Kidney (tissue), 22 donors: ENCODE results near the gene TADA2A. TPM values are rescaled to one million over a fixed set of nuclear protein-coding genes. Genes with fewer than 3 reads are reported as not detected.

ENCODE experiments used
- DNase-seq, 5 donors: peaks; one replicate each; pipeline ENCODE4 v3.0.0-alpha.2; 2013 to 2020
- FAIRE-seq: peaks from 2 replicates; lab custom pipeline; 2012; peaks lifted over from hg19 to GRCh38; lab: Jason Lieb, UNC
- H3K27ac ChIP-seq, 2 donors: one replicate each; pipeline ENCODE4 v1.7.0; 2013; ENCODE audit warnings: low read depth in 2 of 2, low read length in 2 of 2, inconsistent platforms in 1 of 2
- H3K27me3 ChIP-seq: one replicate; pipeline ENCODE4 v1.7.1; 2013; ENCODE audit warnings: low read length, inconsistent platforms; ENCODE audit not compliant: control insufficient read depth, insufficient read depth
- H3K36me3 ChIP-seq, 3 donors: one replicate each; pipeline versions ENCODE4 v1.7.0 to v1.7.1; 2013; ENCODE audit warnings: low read length in 3 of 3, control low read depth in 1 of 3, inconsistent platforms in 1 of 3; ENCODE audit not compliant: insufficient read depth in 3 of 3, control insufficient read depth in 2 of 3
- H3K4me1 ChIP-seq, 3 donors: one replicate each; pipeline versions ENCODE4 v1.7.0 to v1.7.1; 2013; ENCODE audit warnings: low read length in 3 of 3, inconsistent platforms in 1 of 3, low read depth in 1 of 3; ENCODE audit not compliant: control insufficient read depth in 2 of 3, insufficient read depth in 2 of 3
- H3K4me3 ChIP-seq, 3 donors: one replicate each; pipeline versions ENCODE4 v1.7.0 to v1.8.1; 2013; ENCODE audit warnings: low read length in 3 of 3, control low read depth in 1 of 3, inconsistent platforms in 1 of 3
- H3K9ac ChIP-seq, 3 donors: one replicate each; pipeline versions ENCODE4 v1.7.0 to v1.7.1; 2013; ENCODE audit warnings: low read length in 3 of 3, control low read depth in 1 of 3, inconsistent platforms in 1 of 3
- H3K9me3 ChIP-seq, 3 donors: one replicate each; pipeline versions ENCODE4 v1.7.0 to v1.7.1; 2013; ENCODE audit warnings: low read length in 3 of 3, control low read depth in 1 of 3, inconsistent platforms in 1 of 3; ENCODE audit not compliant: control insufficient read depth in 2 of 3, insufficient read depth in 1 of 3
- intact Hi-C: fragments of 100-400 bp; cut with DNase I; formaldehyde crosslinking; loops from one replicate; pipeline ENCODE4 v1.11.1; 2022
- long read RNA-seq, 10 donors: library from polyadenylated mRNA in 1 of 10; unstranded in 1 of 10; transcript quantifications; one replicate each; pipeline ENCODE4 v2.0.0 and lab custom pipeline, GENCODE V29; 2021 to 2026
- polyA plus RNA-seq: library from polyadenylated mRNA; stranded (reverse); fragments of 350-450 nt; fragmentation: Illumina TruSeq; extraction: RNeasy Lipid Tissue Mini Kit (QIAGEN cat#74804); gene quantifications from one replicate; pipeline ENCODE4 v1.2.3, GENCODE V29; 2014; ENCODE audit warnings: low read depth, low replicate concordance; ENCODE audit not compliant: insufficient read depth
- total RNA-seq: library from RNA; stranded (reverse); fragmentation: NEBNext Ultra II Directional; extraction: Animal tissue kit (Norgen Biotek cat#: 25700); gene quantifications from one replicate; pipeline ENCODE4 v1.2.1, GENCODE V29; 2021
- TF ChIP-seq, protein P1 (sequence below): IDR thresholded peaks from 3 replicates; pipeline ENCODE4 v1.5.1; 2012; ENCODE audit warnings: mild to moderate bottlenecking, moderate library complexity, borderline replicate concordance; ENCODE audit not compliant: insufficient read depth; ENCODE audit errors: extremely low read depth
- donor health status: control.
- donor health status: control.
- donor health status: control.
- donor health status: control.
- donor health status: control.
- donor health status: DM: yes; HTN: yes; CAD: no.
- donor health status: Normal renal cell carcinoma (clear cell type).

The TADA2A gene, protein sequence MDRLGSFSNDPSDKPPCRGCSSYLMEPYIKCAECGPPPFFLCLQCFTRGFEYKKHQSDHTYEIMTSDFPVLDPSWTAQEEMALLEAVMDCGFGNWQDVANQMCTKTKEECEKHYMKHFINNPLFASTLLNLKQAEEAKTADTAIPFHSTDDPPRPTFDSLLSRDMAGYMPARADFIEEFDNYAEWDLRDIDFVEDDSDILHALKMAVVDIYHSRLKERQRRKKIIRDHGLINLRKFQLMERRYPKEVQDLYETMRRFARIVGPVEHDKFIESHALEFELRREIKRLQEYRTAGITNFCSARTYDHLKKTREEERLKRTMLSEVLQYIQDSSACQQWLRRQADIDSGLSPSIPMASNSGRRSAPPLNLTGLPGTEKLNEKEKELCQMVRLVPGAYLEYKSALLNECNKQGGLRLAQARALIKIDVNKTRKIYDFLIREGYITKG
- 26.0 TPM for total RNA-seq
- 6.6 TPM for polyA plus RNA-seq
- long read RNA-seq, donor 1, full-length matches to known transcripts, result 3 of 3 reads
- long read RNA-seq, donor 1, partial matches to known transcripts, result 0 of 3 reads
- long read RNA-seq, donor 1, other reads (novel, unspliced or antisense), result 0 of 3 reads
- long read RNA-seq, donor 2, full-length matches to known transcripts, result 4 of 4 reads
- long read RNA-seq, donor 2, partial matches to known transcripts, result 0 of 4 reads
- long read RNA-seq, donor 2, other reads (novel, unspliced or antisense), result 0 of 4 reads
- long read RNA-seq, donor 3, full-length matches to known transcripts, result 2 of 2 reads
- long read RNA-seq, donor 3, partial matches to known transcripts, result 0 of 2 reads
- long read RNA-seq, donor 3, other reads (novel, unspliced or antisense), result 0 of 2 reads
- long read RNA-seq, donor 4, result 0 reads
- long read RNA-seq, donor 5, result 0 reads
- long read RNA-seq, donor 6, partial matches to known transcripts, result 0 of 1 reads
- long read RNA-seq, donor 6, other reads (novel, unspliced or antisense), result 0 of 1 reads
- long read RNA-seq, donor 7, partial matches to known transcripts, result 0 of 4 reads
- long read RNA-seq, donor 7, other reads (novel, unspliced or antisense), result 4 of 4 reads
- long read RNA-seq, donor 8, full-length matches to known transcripts, result 1 of 1 reads
- long read RNA-seq, donor 8, partial matches to known transcripts, result 0 of 1 reads
- long read RNA-seq, donor 8, other reads (novel, unspliced or antisense), result 0 of 1 reads
- long read RNA-seq, donor 9, partial matches to known transcripts, result 0 of 1 reads
- long read RNA-seq, donor 9, other reads (novel, unspliced or antisense), result 0 of 1 reads
- long read RNA-seq, donor 10, partial matches to known transcripts, result 0 of 2 reads
- long read RNA-seq, donor 10, other reads (novel, unspliced or antisense), result 0 of 2 reads

DNA sequence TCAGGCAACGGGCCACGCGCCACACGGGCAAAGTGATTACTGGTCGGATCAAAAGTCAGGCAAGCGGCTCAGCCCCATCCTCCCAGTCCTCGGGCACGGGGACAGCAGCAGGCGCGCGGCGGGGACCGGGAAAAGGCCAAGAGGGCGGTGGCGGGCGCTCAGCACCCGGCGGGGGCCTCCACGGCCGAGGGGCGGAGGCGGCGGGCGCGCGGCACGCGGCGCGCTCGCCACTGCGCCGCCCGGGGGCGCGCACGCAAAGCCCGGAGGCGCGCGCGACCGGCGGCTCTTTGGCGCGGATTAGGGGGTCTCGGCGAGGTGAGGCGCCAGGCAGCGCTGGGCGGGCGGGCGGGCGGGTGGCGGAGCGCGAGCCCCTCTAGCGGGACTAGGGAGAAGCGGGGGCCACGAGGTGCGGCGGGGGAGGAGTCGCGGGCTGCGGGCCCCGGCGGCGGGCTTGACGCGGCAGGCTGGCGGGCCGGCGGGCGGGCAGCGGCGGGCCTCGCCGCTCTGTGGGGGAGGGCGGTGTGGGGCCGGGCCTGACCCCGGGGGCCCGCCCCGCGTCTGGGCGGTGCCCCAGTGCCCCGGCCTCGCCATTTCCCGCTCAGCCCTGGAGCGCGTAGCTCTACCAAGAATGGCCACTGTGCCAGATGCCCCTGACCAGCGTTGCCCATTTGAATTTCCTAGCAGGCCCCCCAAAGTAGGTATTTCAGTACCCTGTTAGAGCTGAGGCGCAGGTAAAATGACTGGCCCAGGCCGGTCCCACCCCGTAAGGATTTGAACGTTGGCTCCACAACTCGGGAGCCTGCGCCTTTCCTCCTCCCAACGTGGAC is at the start of gene TADA2A, which contains the start of gene ACACA:
TADA2A (plus strand) TSS at position 252 of the 827 bp plus-strand sequence. CDS start 4,480 bp downstream, outside the sequence.
ACACA (minus strand) TSS at position 202 of the 827 bp plus-strand sequence. CDS start 537 bp downstream, outside the sequence.
- no peak for FAIRE-seq
- H3K36me3 ChIP-seq, result no peaks in the 10 kb centered on the region
- peaks cover 0 to 11% (median 6%) of the 10 kb centered on the region in 3 donors for H3K4me1 ChIP-seq
- intact Hi-C loops, result no loop called here
- TF ChIP-seq, protein P1, sequence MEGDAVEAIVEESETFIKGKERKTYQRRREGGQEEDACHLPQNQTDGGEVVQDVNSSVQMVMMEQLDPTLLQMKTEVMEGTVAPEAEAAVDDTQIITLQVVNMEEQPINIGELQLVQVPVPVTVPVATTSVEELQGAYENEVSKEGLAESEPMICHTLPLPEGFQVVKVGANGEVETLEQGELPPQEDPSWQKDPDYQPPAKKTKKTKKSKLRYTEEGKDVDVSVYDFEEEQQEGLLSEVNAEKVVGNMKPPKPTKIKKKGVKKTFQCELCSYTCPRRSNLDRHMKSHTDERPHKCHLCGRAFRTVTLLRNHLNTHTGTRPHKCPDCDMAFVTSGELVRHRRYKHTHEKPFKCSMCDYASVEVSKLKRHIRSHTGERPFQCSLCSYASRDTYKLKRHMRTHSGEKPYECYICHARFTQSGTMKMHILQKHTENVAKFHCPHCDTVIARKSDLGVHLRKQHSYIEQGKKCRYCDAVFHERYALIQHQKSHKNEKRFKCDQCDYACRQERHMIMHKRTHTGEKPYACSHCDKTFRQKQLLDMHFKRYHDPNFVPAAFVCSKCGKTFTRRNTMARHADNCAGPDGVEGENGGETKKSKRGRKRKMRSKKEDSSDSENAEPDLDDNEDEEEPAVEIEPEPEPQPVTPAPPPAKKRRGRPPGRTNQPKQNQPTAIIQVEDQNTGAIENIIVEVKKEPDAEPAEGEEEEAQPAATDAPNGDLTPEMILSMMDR, result no peak
- peak within 1 kb of the TSS; percentile 69 to 95 (median 75) for H3K4me3 ChIP-seq
- H3K27me3 ChIP-seq, result no peaks in the 10 kb centered on the region
- H3K9ac ChIP-seq, result peak within 1 kb of the TSS; percentile 63 to 97 (median 67)
- H3K27ac ChIP-seq, result peak within 1 kb of the TSS; percentile 88 to 91
- DNase-seq, result peak; percentile 77 to 92 (median 81)
- no peaks in the 10 kb centered on the region for H3K9me3 ChIP-seq

DNA sequence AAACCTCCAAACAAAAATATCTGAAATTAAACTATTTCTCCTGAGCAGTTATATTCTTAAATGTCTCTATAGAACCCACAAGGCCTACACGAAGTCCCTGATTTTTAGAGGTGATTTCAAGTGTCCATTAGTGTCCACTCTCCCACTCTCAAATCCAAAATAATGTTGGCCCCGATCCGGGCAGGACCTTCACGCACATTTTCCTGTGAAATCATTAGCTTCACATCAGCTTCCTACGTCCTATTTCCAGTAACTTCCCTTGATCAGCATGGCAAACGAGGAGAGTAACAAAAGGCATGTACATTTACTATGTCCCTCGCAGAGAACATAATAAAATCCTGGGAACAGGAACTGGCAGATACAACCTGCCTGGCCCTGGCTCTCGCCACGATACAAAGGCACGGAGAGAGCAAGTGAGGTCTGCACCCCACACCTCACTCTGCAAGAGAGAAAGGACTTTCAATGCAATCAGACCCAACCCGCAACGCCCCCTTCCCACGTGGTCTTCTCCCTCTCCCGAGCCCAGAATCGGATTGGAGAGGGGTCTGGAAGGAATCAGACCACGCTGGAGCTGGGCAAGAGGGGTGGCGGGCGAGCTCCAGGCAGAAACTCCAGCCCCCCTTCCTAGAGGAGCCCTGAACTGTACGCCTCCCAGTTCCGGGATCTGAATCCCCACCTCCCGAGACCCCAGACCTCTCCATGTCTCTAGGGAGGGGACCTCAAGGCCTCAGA is 48.4 kb upstream of the TADA2A start:
- intact Hi-C loops, result no loop called here
- H3K9ac ChIP-seq, result peak overlapping the region; percentile 6 to 86 (median 18)
- no peak for FAIRE-seq
- no peaks in the 10 kb centered on the region for H3K36me3 ChIP-seq
- peaks cover 0 to 8% (median 4%) of the 10 kb centered on the region in 3 donors for H3K4me1 ChIP-seq
- no peaks in the 10 kb centered on the region for H3K9me3 ChIP-seq
- peak overlapping the region; percentile 52 to 80 (median 54) for H3K4me3 ChIP-seq
- peak in 4 of 5 donors; percentile 81 to 92 (median 86) for DNase-seq
- H3K27me3 ChIP-seq, result no peaks in the 10 kb centered on the region
- H3K27ac ChIP-seq, result peak overlapping the region; percentile 74 to 91
- TF ChIP-seq, protein P1, result no peak
